Astrocyte of the hippocampus (primary cell): Measurements from ENCODE around the gene NDST1.

Source experiments
- DNase-seq: peaks from one replicate; pipeline ENCODE4 v3.0.0; 2011; ENCODE audit warnings: low read depth, low spot score

Gene NDST1

GRCh38 chr5:150544611-150545219, 36.8 kb downstream of the NDST1 start:
- DNase-seq, result peak; percentile 65

- no peak for DNase-seq
These were observed 37.3 kb downstream of the NDST1 start for GRCh38 chr5:150545246-150545645.

GRCh38 chr5:150548123-150548522, 40.2 kb downstream of the NDST1 start:
- DNase-seq, result no peak

- no peak for DNase-seq
These were observed 41.8 kb downstream of the NDST1 start for GRCh38 chr5:150549735-150550134.

- no peak for DNase-seq
These were observed 42.4 kb downstream of the NDST1 start for GRCh38 chr5:150550286-150550685.

- no peak for DNase-seq
These were observed 43.1 kb downstream of the NDST1 start for GRCh38 chr5:150551066-150551465.

- no peak for DNase-seq
These were observed 45.5 kb downstream of the NDST1 start for GRCh38 chr5:150553402-150553801.

GRCh38 chr5:150553911-150554310, 46.0 kb downstream of the NDST1 start:
- no peak for DNase-seq

- DNase-seq, result no peak
These were observed 46.9 kb downstream of the NDST1 start for GRCh38 chr5:150554857-150555256.

- no peak for DNase-seq
These were observed 48.2 kb downstream of the NDST1 start for GRCh38 chr5:150556106-150556505.

GRCh38 chr5:150556859-150557508, 49.1 kb downstream of the NDST1 start:
- DNase-seq, result no peak

GRCh38 chr5:150557509-150557872, 49.6 kb downstream of the NDST1 start:
- DNase-seq, result no peak

GRCh38 chr5:150558088-150558621, 50.2 kb downstream of the NDST1 start:
- DNase-seq, result no peak

GRCh38 chr5:150559088-150559487, 51.2 kb downstream of the NDST1 start:
- no peak for DNase-seq

- DNase-seq, result peak; percentile 68
These were observed 51.8 kb downstream of the NDST1 start for GRCh38 chr5:150559701-150560100.

- DNase-seq, result peak; percentile 93
These were observed 52.7 kb downstream of the NDST1 start for GRCh38 chr5:150560401-150561191.

- no peak for DNase-seq
These were observed 53.2 kb downstream of the NDST1 start for GRCh38 chr5:150561192-150561512.

- no peak for DNase-seq
These were observed 53.8 kb downstream of the NDST1 start for GRCh38 chr5:150561571-150562275.

- peak; percentile 59 for DNase-seq
These were observed 54.9 kb downstream of the NDST1 start for GRCh38 chr5:150562832-150563231.

GRCh38 chr5:150565868-150566267, 57.9 kb downstream of the NDST1 start:
- no peak for DNase-seq

- peak; percentile 74 for DNase-seq
These were observed 59.2 kb downstream of the NDST1 start for GRCh38 chr5:150567031-150567717.
